ENCODE measurements around the gene USP9Y. TPM values are rescaled to one million over a fixed set of nuclear protein-coding genes. Genes with fewer than 3 reads are reported as not detected.
A peak's percentile ranks its signal among the peaks of the same experiment; 100 is the strongest.

USP9Y gene
- total and polyA plus RNA-seq, 2 experiments from 2014 or later: not detected

- Histone ChIP-seq H3K27me3 (no peaks in the 10 kb centered on the region), H3K4me1 (ENCODE audit: low read depth) (no peaks in the 10 kb centered on the region), H3K36me3 (no peaks in the 10 kb centered on the region), H3K4me3 (no peak overlapping the region), H3K9me3 (ENCODE audit: low read depth) (no peaks in the 10 kb centered on the region), H3K27ac (no peak overlapping the region)
- no peak for DNase-seq (ENCODE audit: low read depth in 1 of 2, low spot score in 1 of 2)
- no peak for TF ChIP-seq CTCF (IDR thresholded peaks at IDR 0.05; ENCODE audit: low read depth, low read length)
These were observed 43.1 kb downstream of the USP9Y start for GRCh38 chrY:12744091-12744490.

- no peaks in the 10 kb centered on the region for H3K9me3 ChIP-seq (ENCODE audit: low read depth)
- no peak overlapping the region for H3K27ac ChIP-seq
- no peak overlapping the region for H3K4me3 ChIP-seq
- DNase-seq (ENCODE audit: low read depth in 1 of 2, low spot score in 1 of 2): no peak
- TF ChIP-seq CTCF (IDR thresholded peaks at IDR 0.05; ENCODE audit: low read depth, low read length): no peak
- H3K27me3 ChIP-seq: no peaks in the 10 kb centered on the region
- no peaks in the 10 kb centered on the region for H3K4me1 ChIP-seq (ENCODE audit: low read depth)
- no peaks in the 10 kb centered on the region for H3K36me3 ChIP-seq
These were observed 48.3 kb downstream of the USP9Y start for GRCh38 chrY:12749293-12749692.

- no peak for DNase-seq (ENCODE audit: low read depth in 1 of 2, low spot score in 1 of 2)
- no peak overlapping the region for H3K4me3 ChIP-seq
- H3K36me3 ChIP-seq: no peaks in the 10 kb centered on the region
- no peaks in the 10 kb centered on the region for H3K4me1 ChIP-seq (ENCODE audit: low read depth)
- TF ChIP-seq CTCF (IDR thresholded peaks at IDR 0.05; ENCODE audit: low read depth, low read length): no peak
- no peaks in the 10 kb centered on the region for H3K27me3 ChIP-seq
- no peaks in the 10 kb centered on the region for H3K9me3 ChIP-seq (ENCODE audit: low read depth)
- no peak overlapping the region for H3K27ac ChIP-seq
These were observed 51.8 kb downstream of the USP9Y start for GRCh38 chrY:12752856-12753255.

- H3K27ac ChIP-seq: no peak overlapping the region
- H3K9me3 ChIP-seq (ENCODE audit: low read depth): no peaks in the 10 kb centered on the region
- no peak overlapping the region for H3K4me3 ChIP-seq
- H3K27me3 ChIP-seq: no peaks in the 10 kb centered on the region
- H3K36me3 ChIP-seq: no peaks in the 10 kb centered on the region
- no peaks in the 10 kb centered on the region for H3K4me1 ChIP-seq (ENCODE audit: low read depth)
- peak in 1 of 2 donors; percentile 64 for DNase-seq (ENCODE audit: low read depth in 1 of 2, low spot score in 1 of 2)
- TF ChIP-seq CTCF (IDR thresholded peaks at IDR 0.05; ENCODE audit: low read depth, low read length): no peak
These were observed 55.0 kb downstream of the USP9Y start for GRCh38 chrY:12756021-12756420.

GRCh38 chrY:12765976-12766375 is 64.9 kb downstream of the USP9Y start:
- Histone ChIP-seq H3K4me3 (no peak overlapping the region), H3K27me3 (no peaks in the 10 kb centered on the region), H3K9me3 (ENCODE audit: low read depth) (no peaks in the 10 kb centered on the region), H3K36me3 (no peaks in the 10 kb centered on the region), H3K27ac (no peak overlapping the region), H3K4me1 (ENCODE audit: low read depth) (no peaks in the 10 kb centered on the region)
- TF ChIP-seq CTCF (IDR thresholded peaks at IDR 0.05; ENCODE audit: low read depth, low read length): no peak
- DNase-seq (ENCODE audit: low read depth in 1 of 2, low spot score in 1 of 2): no peak

GRCh38 chrY:12784521-12784920 is 83.5 kb downstream of the USP9Y start:
- Histone ChIP-seq H3K9me3 (ENCODE audit: low read depth) (no peaks in the 10 kb centered on the region), H3K4me1 (ENCODE audit: low read depth) (no peaks in the 10 kb centered on the region), H3K4me3 (no peak overlapping the region), H3K36me3 (no peaks in the 10 kb centered on the region), H3K27me3 (no peaks in the 10 kb centered on the region), H3K27ac (no peak overlapping the region)
- TF ChIP-seq CTCF (IDR thresholded peaks at IDR 0.05; ENCODE audit: low read depth, low read length): no peak
- no peak for DNase-seq (ENCODE audit: low read depth in 1 of 2, low spot score in 1 of 2)
